SK-N-MC (cell line): ENCODE measurements around the gene FRMD4A.

ENCODE experiments used
- DNase-seq: peaks from one replicate; pipeline ENCODE4 v3.0.0-alpha.2; 2011; ENCODE audit warnings: low read depth, low spot score
- H3K27ac ChIP-seq: fragments of 200-600 bp; sonication (generic); 2 replicates; pipeline ENCODE4 v1.5.1; 2016; ENCODE audit warnings: mixed run types
- H3K36me3 ChIP-seq: fragments of 200-600 bp; sonication (generic); 2 replicates; pipeline ENCODE4 v1.6.1; 2017; ENCODE audit warnings: antibody characterized with exemption, low read length, mixed read lengths; ENCODE audit not compliant: insufficient read depth
- H3K4me3 ChIP-seq: fragments of 200-600 bp; sonication (generic); 2 replicates; pipeline ENCODE4 v1.5.1; 2016
- H3K9ac ChIP-seq: fragments of 200-600 bp; sonication (generic); 2 replicates; pipeline ENCODE4 v1.8.0; 2017; ENCODE audit warnings: mixed run types, mixed read lengths; ENCODE audit not compliant: insufficient read length
- H3K9me3 ChIP-seq: fragments of 200-600 bp; sonication (generic); 2 replicates; pipeline ENCODE4 v1.6.1; 2017; ENCODE audit warnings: low read depth, mild to moderate bottlenecking, antibody characterized with exemption, low read length, moderate library complexity, mixed read lengths
- EZH2 ChIP-seq: fragments of 200-600 bp; sonication (generic); IDR thresholded peaks from one replicate; pipeline ENCODE4 v1.6.1; 2017; ENCODE audit warnings: antibody characterized with exemption
- FOXP2 ChIP-seq: optimal IDR thresholded peaks from 2 replicates; pipeline ENCODE3; 2011; ENCODE audit warnings: mild to moderate bottlenecking, moderate library complexity; ENCODE audit not compliant: insufficient read depth; ENCODE audit errors: extremely low read length, control extremely low read depth
- POLR2AphosphoS5 ChIP-seq: IDR thresholded peaks from 2 replicates; pipeline ENCODE4 v1.6.1; 2012; ENCODE audit warnings: mild to moderate bottlenecking, low read depth, low read length, borderline replicate concordance

Gene FRMD4A

DNA sequence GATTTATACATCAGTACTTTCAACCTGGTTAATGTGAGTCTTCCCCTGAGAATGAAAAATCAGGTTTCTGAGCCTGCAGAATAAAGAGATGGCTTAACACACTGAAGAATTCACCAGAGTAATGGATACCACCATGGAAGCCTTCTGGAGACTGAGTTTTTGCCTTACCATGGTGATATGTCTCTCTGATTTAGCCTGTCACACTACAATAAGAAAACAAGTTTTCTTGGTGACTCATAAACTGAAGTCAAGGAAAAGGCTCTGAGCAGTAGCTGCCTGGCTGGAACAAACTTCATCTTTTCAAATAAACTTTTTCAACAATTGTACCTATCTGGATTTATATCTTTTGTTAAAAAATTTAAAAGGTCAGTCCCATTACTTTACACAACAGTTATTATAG lies 515.0 kb downstream of the FRMD4A start:
- H3K36me3 ChIP-seq = no peaks in the 10 kb centered on the region
- no peak for TF ChIP-seq FOXP2
- no peak for TF ChIP-seq EZH2
- TF ChIP-seq POLR2AphosphoS5 = no peak
- no peak overlapping the region for H3K9ac ChIP-seq
- H3K9me3 ChIP-seq = no peaks in the 10 kb centered on the region
- DNase-seq = no peak
- no peak overlapping the region for H3K4me3 ChIP-seq
- no peak overlapping the region for H3K27ac ChIP-seq

GRCh38 chr10:13813550-13813949 lies 517.2 kb downstream of the FRMD4A start:
- Histone ChIP-seq H3K9me3 (no peaks in the 10 kb centered on the region), H3K27ac (no peak overlapping the region), H3K36me3 (no peaks in the 10 kb centered on the region), H3K4me3 (no peak overlapping the region), H3K9ac (no peak overlapping the region)
- TF ChIP-seq EZH2 (no peak), POLR2AphosphoS5 (no peak), FOXP2 (no peak)
- no peak for DNase-seq

- no peaks in the 10 kb centered on the region for H3K36me3 ChIP-seq
- H3K9me3 ChIP-seq = no peaks in the 10 kb centered on the region
- DNase-seq = no peak
- TF ChIP-seq POLR2AphosphoS5 (no peak), FOXP2 (no peak), EZH2 (no peak)
- H3K4me3 ChIP-seq = no peak overlapping the region
- H3K27ac ChIP-seq = no peak overlapping the region
- no peak overlapping the region for H3K9ac ChIP-seq
Observed at GRCh38 chr10:13812804-13813203, 517.9 kb downstream of the FRMD4A start.

DNA sequence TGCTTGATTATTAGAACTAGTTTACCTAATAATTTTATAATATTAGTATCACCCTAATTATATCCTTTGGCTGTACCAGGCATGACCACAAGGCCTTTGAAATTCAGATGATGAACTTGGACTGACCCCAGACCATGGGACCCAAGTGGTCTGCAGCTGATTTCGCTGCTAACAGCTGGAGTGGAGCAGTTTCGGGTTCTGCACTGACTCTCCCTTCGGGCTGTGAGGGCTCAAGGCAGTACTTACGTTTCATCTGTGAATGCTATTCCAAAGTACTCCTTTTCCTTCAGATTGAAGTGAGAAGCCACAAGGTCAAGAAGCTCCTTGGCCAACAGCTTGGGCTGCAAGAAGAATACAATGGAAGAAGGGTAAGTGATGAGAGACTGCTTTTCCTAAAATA lies 520.2 kb downstream of the FRMD4A start:
- Histone ChIP-seq H3K36me3 (no peaks in the 10 kb centered on the region), H3K9ac (no peak overlapping the region), H3K9me3 (no peaks in the 10 kb centered on the region), H3K27ac (no peak overlapping the region), H3K4me3 (no peak overlapping the region)
- DNase-seq = no peak
- TF ChIP-seq FOXP2 (no peak), POLR2AphosphoS5 (no peak), EZH2 (no peak)

GRCh38 chr10:13809427-13809826 lies 521.3 kb downstream of the FRMD4A start:
- Histone ChIP-seq H3K4me3 (no peak overlapping the region), H3K27ac (no peak overlapping the region), H3K36me3 (no peaks in the 10 kb centered on the region), H3K9ac (no peak overlapping the region), H3K9me3 (no peaks in the 10 kb centered on the region)
- TF ChIP-seq POLR2AphosphoS5 (no peak), FOXP2 (no peak), EZH2 (no peak)
- DNase-seq = no peak

- Histone ChIP-seq H3K9me3 (no peaks in the 10 kb centered on the region), H3K27ac (no peak overlapping the region), H3K9ac (no peak overlapping the region), H3K36me3 (no peaks in the 10 kb centered on the region), H3K4me3 (no peak overlapping the region)
- DNase-seq = no peak
- no peak for TF ChIP-seq POLR2AphosphoS5
- TF ChIP-seq EZH2 = no peak
- no peak for TF ChIP-seq FOXP2
Observed at GRCh38 chr10:13808556-13809391, 522.0 kb downstream of the FRMD4A start.

- DNase-seq = no peak
- Histone ChIP-seq H3K27ac (no peak overlapping the region), H3K9ac (no peak overlapping the region), H3K4me3 (no peak overlapping the region), H3K36me3 (no peaks in the 10 kb centered on the region), H3K9me3 (no peaks in the 10 kb centered on the region)
- no peak for TF ChIP-seq EZH2
- TF ChIP-seq FOXP2 = no peak
Observed at GRCh38 chr10:13806419-13806818, 524.3 kb downstream of the FRMD4A start.

- TF ChIP-seq POLR2AphosphoS5 (no peak), EZH2 (no peak), FOXP2 (no peak)
- no peak for DNase-seq
- Histone ChIP-seq H3K27ac (no peak overlapping the region), H3K9ac (no peak overlapping the region), H3K4me3 (no peak overlapping the region), H3K36me3 (no peaks in the 10 kb centered on the region), H3K9me3 (no peaks in the 10 kb centered on the region)
Observed at GRCh38 chr10:13803566-13804554, 526.9 kb downstream of the FRMD4A start.

- H3K27ac ChIP-seq = no peak overlapping the region
- TF ChIP-seq FOXP2 (no peak), EZH2 (no peak), POLR2AphosphoS5 (no peak)
- no peak overlapping the region for H3K4me3 ChIP-seq
- no peak for DNase-seq
- H3K36me3 ChIP-seq = no peaks in the 10 kb centered on the region
- H3K9me3 ChIP-seq = no peaks in the 10 kb centered on the region
- no peak overlapping the region for H3K9ac ChIP-seq
Observed at GRCh38 chr10:13801907-13802288, 528.8 kb downstream of the FRMD4A start.
